Measurements from ENCODE around the gene FLYWCH1. TPM values are rescaled to one million over a fixed set of nuclear protein-coding genes. Genes with fewer than 3 reads are reported as not detected.

Gene FLYWCH1
- total RNA-seq, 1 donor from 2014 or later, result 34.7 TPM

- peak; percentile 31 for DNase-seq
These were observed 39.8 kb upstream of the FLYWCH1 start for GRCh38 chr16:2871926-2872325.

GRCh38 chr16:2874032-2874911 is 37.5 kb upstream of the FLYWCH1 start:
- intact Hi-C loops (cut with DNase I), result loop anchor here (10.0 kb wide), 1 partner anchor 51 kb away; no protein-coding TSS in a partner anchor
- TF ChIP-seq CTCF (IDR thresholded peaks at IDR 0.05), result no peak
- H3K27me3 ChIP-seq (ENCODE audit: low read depth), result no peaks in the 10 kb centered on the region
- ATAC-seq (peak; percentile 8 to 34), DNase-seq (peak; percentile 2)
- no peaks in the 10 kb centered on the region for H3K4me1 ChIP-seq
- no peaks in the 10 kb centered on the region for H3K9me3 ChIP-seq
- H3K36me3 ChIP-seq, result no peaks in the 10 kb centered on the region
- H3K4me3 ChIP-seq, result no peak overlapping the region
- no peak overlapping the region for H3K27ac ChIP-seq

More at GRCh38 chr16:2871926-2872325, 39.8 kb upstream of the FLYWCH1 start:
- TF ChIP-seq CTCF (IDR thresholded peaks at IDR 0.05), result no peak
- ATAC-seq, result no peak
- no peak overlapping the region for H3K27ac ChIP-seq
- peaks cover 8% of the 10 kb centered on the region for H3K4me1 ChIP-seq
- intact Hi-C loops (cut with DNase I), result loop anchor here (10.0 kb wide), 1 partner anchor 53 kb away; no protein-coding TSS in a partner anchor
- H3K4me3 ChIP-seq, result no peak overlapping the region
- H3K9me3 ChIP-seq, result no peaks in the 10 kb centered on the region
- H3K36me3 ChIP-seq, result no peaks in the 10 kb centered on the region
- no peaks in the 10 kb centered on the region for H3K27me3 ChIP-seq (ENCODE audit: low read depth)

- peak; percentile 92 for TF ChIP-seq CTCF (IDR thresholded peaks at IDR 0.05)
- H3K27ac ChIP-seq, result no peak overlapping the region
- peak; percentile 98 to 99 for ATAC-seq
- DNase-seq, result peak; percentile 90
- intact Hi-C loops (cut with DNase I), result loop anchor here (10.0 kb wide), 1 partner anchor 50 kb away; no protein-coding TSS in a partner anchor
- H3K27me3 ChIP-seq (ENCODE audit: low read depth), result no peaks in the 10 kb centered on the region
- H3K36me3 ChIP-seq, result no peaks in the 10 kb centered on the region
- no peaks in the 10 kb centered on the region for H3K4me1 ChIP-seq
- H3K9me3 ChIP-seq, result no peaks in the 10 kb centered on the region
- H3K4me3 ChIP-seq, result no peak overlapping the region
These were observed 36.8 kb upstream of the FLYWCH1 start for GRCh38 chr16:2874912-2875362.

GRCh38 chr16:2879854-2880508 is 31.8 kb upstream of the FLYWCH1 start:
- intact Hi-C loops (cut with DNase I), result loop anchor here (10.0 kb wide), 1 partner anchor 45 kb away; no protein-coding TSS in a partner anchor
- no peak overlapping the region for H3K4me3 ChIP-seq
- no peak for DNase-seq
- H3K4me1 ChIP-seq, result peaks cover 12% of the 10 kb centered on the region
- H3K36me3 ChIP-seq, result no peaks in the 10 kb centered on the region
- H3K27me3 ChIP-seq (ENCODE audit: low read depth), result no peaks in the 10 kb centered on the region
- TF ChIP-seq CTCF (IDR thresholded peaks at IDR 0.05), result no peak
- no peaks in the 10 kb centered on the region for H3K9me3 ChIP-seq
- no peak for ATAC-seq
- no peak overlapping the region for H3K27ac ChIP-seq

- DNase-seq (peak; percentile 73), ATAC-seq (peak; percentile 44 to 48)
- Histone ChIP-seq H3K36me3 (no peaks in the 10 kb centered on the region), H3K27me3 (ENCODE audit: low read depth) (no peaks in the 10 kb centered on the region), H3K9me3 (no peaks in the 10 kb centered on the region), H3K4me1 (peaks cover 12% of the 10 kb centered on the region), H3K4me3 (peak overlapping the region; percentile 93), H3K27ac (peak overlapping the region; percentile 95)
- intact Hi-C loops (cut with DNase I), result no loop called here
- no peak for TF ChIP-seq CTCF (IDR thresholded peaks at IDR 0.05)
These were observed 29.7 kb upstream of the FLYWCH1 start for GRCh38 chr16:2881783-2882649.
